C4-2B (cell line): Measurements from ENCODE around the gene RABGGTA.

Experiments
- H3K27ac ChIP-seq: fragments of 450-650 bp; 2 replicates; pipeline ENCODE4 v1.5.1; 2017
- ZFX ChIP-seq: fragments of 450-650 bp; IDR thresholded peaks from 2 replicates; pipeline ENCODE4 v1.6.1; 2017
- TF ChIP-seq, protein P1 (sequence below): fragments of 450-650 bp; conservative IDR thresholded peaks from 2 replicates; pipeline ENCODE4 v1.5.1; 2017; ENCODE audit warnings: mild to moderate bottlenecking

Gene RABGGTA

GRCh38 chr14:24267516-24267915 lies 3.9 kb downstream of the RABGGTA start:
- H3K27ac ChIP-seq: no peak overlapping the region
- TF ChIP-seq, protein P1, sequence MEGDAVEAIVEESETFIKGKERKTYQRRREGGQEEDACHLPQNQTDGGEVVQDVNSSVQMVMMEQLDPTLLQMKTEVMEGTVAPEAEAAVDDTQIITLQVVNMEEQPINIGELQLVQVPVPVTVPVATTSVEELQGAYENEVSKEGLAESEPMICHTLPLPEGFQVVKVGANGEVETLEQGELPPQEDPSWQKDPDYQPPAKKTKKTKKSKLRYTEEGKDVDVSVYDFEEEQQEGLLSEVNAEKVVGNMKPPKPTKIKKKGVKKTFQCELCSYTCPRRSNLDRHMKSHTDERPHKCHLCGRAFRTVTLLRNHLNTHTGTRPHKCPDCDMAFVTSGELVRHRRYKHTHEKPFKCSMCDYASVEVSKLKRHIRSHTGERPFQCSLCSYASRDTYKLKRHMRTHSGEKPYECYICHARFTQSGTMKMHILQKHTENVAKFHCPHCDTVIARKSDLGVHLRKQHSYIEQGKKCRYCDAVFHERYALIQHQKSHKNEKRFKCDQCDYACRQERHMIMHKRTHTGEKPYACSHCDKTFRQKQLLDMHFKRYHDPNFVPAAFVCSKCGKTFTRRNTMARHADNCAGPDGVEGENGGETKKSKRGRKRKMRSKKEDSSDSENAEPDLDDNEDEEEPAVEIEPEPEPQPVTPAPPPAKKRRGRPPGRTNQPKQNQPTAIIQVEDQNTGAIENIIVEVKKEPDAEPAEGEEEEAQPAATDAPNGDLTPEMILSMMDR: no peak
- no peak for TF ChIP-seq ZFX

- H3K27ac ChIP-seq: no peak overlapping the region
- no peak for TF ChIP-seq ZFX
- TF ChIP-seq, protein P1: no peak
Measured at GRCh38 chr14:24266344-24267244, 4.8 kb downstream of the RABGGTA start.

- H3K27ac ChIP-seq: peak overlapping the region; percentile 14; the same call in 1 of the 2 replicates
- no peak for TF ChIP-seq ZFX
- TF ChIP-seq, protein P1: no peak
Measured at GRCh38 chr14:24264298-24264697, 7.1 kb downstream of the RABGGTA start.

DNA sequence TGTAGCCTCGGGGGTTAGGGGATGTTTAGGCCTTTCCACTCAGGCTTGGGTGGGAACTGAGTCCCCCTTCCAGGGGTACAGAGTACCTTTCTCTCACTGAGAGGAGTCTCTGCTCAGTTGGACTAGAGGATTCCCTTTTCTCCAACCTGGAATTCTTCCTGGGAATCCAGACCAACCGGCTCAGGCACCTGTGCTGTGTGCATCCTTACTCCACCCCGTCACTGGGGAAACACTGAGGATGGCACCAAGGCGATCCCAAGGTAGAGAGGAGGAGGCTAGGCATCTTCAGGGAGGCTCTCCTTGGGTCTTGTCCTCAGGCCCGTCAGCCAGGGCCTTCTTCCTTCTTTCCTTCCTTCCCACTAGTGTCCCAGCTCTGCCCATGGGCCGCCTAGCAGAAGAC lies 7.5 kb downstream of the RABGGTA start:
- peak overlapping the region; percentile 14 for H3K27ac ChIP-seq
- TF ChIP-seq ZFX: no peak
- TF ChIP-seq, protein P1: no peak

- H3K27ac ChIP-seq: peak within 1 kb of the TSS; percentile 14
- TF ChIP-seq, protein P1: no peak
- no peak for TF ChIP-seq ZFX
Measured at GRCh38 chr14:24262821-24263733, 8.3 kb downstream of the RABGGTA start, which contains the start of gene TGM1. TSS of gene TGM1 (minus strand) at chr14:24263177. CDS start at chr14:24262352, 825 bp downstream.

- H3K27ac ChIP-seq: no peak overlapping the region
- TF ChIP-seq ZFX: no peak
- TF ChIP-seq, protein P1: no peak
Measured at GRCh38 chr14:24261969-24262327, 9.4 kb downstream of the RABGGTA start.
